ENCODE data around the gene NLK. TPM values are rescaled to one million over a fixed set of nuclear protein-coding genes. Genes with fewer than 3 reads are reported as not detected.

The NLK gene
- total RNA-seq, 1 experiment from 2014 or later: 14.6 TPM

DNA sequence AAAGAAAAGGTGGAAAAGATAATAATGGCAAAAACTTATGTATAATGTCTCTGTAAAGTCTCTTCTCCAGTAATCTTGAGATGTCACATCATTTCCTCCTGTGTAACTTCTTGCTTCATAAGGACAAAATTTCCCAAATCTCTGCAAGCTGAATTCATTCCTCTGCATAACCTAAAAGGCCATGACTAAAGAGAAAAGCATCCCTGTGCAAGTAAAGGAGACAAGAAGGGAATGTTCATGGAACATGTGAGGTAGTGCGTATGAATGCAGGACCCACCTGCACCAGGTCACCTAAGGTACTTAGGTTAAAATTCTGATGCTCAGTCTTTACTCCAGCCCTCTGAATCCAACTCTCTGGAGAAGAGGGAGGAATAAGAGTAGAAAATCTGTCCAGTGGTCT is 46.9 kb upstream of the NLK start:
- DNase-seq (ENCODE audit: unreplicated experiment): no peak
- no peaks in the 10 kb centered on the region for H3K9me3 Mint-ChIP-seq (ENCODE audit: unreplicated experiment)
- peaks cover 5% of the 10 kb centered on the region for H3K4me1 Mint-ChIP-seq (ENCODE audit: insufficient read depth, unreplicated experiment)
- ChIA-PET POLR2A (no interaction called here), CTCF (no interaction called here)
- peaks cover 11% of the 10 kb centered on the region for H3K27me3 Mint-ChIP-seq (ENCODE audit: insufficient read depth, unreplicated experiment)
- intact Hi-C loops (cut with micrococcal nuclease): no loop called here
- TF ChIP-seq, protein P1, sequence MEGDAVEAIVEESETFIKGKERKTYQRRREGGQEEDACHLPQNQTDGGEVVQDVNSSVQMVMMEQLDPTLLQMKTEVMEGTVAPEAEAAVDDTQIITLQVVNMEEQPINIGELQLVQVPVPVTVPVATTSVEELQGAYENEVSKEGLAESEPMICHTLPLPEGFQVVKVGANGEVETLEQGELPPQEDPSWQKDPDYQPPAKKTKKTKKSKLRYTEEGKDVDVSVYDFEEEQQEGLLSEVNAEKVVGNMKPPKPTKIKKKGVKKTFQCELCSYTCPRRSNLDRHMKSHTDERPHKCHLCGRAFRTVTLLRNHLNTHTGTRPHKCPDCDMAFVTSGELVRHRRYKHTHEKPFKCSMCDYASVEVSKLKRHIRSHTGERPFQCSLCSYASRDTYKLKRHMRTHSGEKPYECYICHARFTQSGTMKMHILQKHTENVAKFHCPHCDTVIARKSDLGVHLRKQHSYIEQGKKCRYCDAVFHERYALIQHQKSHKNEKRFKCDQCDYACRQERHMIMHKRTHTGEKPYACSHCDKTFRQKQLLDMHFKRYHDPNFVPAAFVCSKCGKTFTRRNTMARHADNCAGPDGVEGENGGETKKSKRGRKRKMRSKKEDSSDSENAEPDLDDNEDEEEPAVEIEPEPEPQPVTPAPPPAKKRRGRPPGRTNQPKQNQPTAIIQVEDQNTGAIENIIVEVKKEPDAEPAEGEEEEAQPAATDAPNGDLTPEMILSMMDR (IDR thresholded peaks at IDR 0.05; ENCODE audit: unreplicated experiment): no peak
- BruUV-seq (replicated peaks): no TSS peak
- H3K4me3 Mint-ChIP-seq (ENCODE audit: unreplicated experiment): no peak overlapping the region
- H3K36me3 Mint-ChIP-seq (ENCODE audit: insufficient read depth, unreplicated experiment): no peaks in the 10 kb centered on the region
- no peak overlapping the region for H3K27ac Mint-ChIP-seq (ENCODE audit: low read depth, unreplicated experiment)

DNA sequence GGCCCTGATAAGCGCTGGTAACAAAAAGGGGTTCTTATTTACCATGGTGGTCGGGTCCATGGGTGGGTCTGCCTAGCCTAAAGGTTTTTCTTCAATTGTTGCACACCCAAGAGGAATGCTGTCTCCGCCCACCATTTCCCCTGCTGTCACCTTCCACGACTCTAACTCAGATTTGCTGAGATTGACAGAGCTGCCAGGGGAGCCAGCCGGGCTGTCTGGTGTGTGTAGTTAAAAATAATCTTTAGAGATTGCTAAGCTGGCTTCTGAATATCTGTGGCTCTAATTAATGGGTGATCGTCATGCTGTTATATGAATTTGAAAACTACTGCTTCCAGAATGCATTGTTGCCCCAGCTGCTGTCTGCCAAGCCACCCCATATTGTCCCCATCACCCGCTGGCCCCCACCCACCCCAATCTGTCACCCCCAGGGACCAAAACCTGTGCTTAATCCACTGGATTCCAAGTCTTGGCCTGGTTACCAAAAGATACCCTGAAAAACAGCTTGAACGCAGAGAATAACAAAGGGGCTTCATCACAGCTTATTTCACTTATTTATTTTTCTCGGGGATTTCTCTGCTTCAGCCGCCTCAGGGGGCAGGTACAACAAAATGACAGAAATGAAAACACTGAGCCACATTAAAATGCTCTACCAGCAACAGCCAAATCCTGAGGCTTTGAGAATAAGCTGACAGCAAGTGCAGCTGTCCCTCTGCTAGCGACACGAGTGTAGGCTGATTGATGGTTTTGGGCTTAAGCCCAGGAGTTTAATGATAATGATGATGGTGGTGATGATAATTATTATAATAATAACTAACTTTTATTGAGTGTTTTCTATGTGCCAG is 46.1 kb upstream of the NLK start:
- Mint-ChIP-seq H3K27ac (ENCODE audit: low read depth, unreplicated experiment) (no peak overlapping the region), H3K27me3 (ENCODE audit: insufficient read depth, unreplicated experiment) (peaks cover 11% of the 10 kb centered on the region), H3K36me3 (ENCODE audit: insufficient read depth, unreplicated experiment) (no peaks in the 10 kb centered on the region), H3K4me1 (ENCODE audit: insufficient read depth, unreplicated experiment) (peaks cover 5% of the 10 kb centered on the region), H3K4me3 (ENCODE audit: unreplicated experiment) (no peak overlapping the region), H3K9me3 (ENCODE audit: unreplicated experiment) (no peaks in the 10 kb centered on the region)
- BruUV-seq (replicated peaks): no TSS peak
- TF ChIP-seq, protein P1 (IDR thresholded peaks at IDR 0.05; ENCODE audit: unreplicated experiment): no peak
- ChIA-PET CTCF (no interaction called here), POLR2A (no interaction called here)
- no peak for DNase-seq (ENCODE audit: unreplicated experiment)
- intact Hi-C loops (cut with micrococcal nuclease): no loop called here

DNA sequence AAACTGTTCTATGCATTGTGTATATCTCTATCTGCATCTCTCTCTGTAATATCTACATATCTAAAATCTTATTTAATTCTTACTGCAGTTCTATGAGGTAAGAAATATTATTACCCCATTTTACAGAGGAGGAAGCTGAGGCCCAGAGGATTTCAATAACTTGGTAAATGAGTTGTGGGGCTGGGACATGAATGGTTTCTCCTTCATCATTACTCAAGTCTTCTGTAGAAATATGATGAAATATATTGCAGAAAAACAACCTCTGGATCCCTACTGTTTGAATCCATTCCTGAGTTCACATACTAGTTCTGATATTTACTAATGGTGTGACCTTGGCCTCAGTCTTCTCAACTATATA is 45.5 kb upstream of the NLK start:
- ChIA-PET CTCF (no interaction called here), POLR2A (interaction anchor here (0.7 kb wide), 1 partner anchor 116 kb away, joined by 3 read pairs; no protein-coding TSS in a partner anchor)
- no peak for DNase-seq (ENCODE audit: unreplicated experiment)
- TF ChIP-seq, protein P1 (IDR thresholded peaks at IDR 0.05; ENCODE audit: unreplicated experiment): no peak
- Mint-ChIP-seq H3K4me1 (ENCODE audit: insufficient read depth, unreplicated experiment) (peaks cover 5% of the 10 kb centered on the region), H3K36me3 (ENCODE audit: insufficient read depth, unreplicated experiment) (no peaks in the 10 kb centered on the region), H3K9me3 (ENCODE audit: unreplicated experiment) (no peaks in the 10 kb centered on the region), H3K27me3 (ENCODE audit: insufficient read depth, unreplicated experiment) (peaks cover 11% of the 10 kb centered on the region), H3K4me3 (ENCODE audit: unreplicated experiment) (no peak overlapping the region), H3K27ac (ENCODE audit: low read depth, unreplicated experiment) (no peak overlapping the region)
- intact Hi-C loops (cut with micrococcal nuclease): no loop called here
- no TSS peak for BruUV-seq (replicated peaks)

DNA sequence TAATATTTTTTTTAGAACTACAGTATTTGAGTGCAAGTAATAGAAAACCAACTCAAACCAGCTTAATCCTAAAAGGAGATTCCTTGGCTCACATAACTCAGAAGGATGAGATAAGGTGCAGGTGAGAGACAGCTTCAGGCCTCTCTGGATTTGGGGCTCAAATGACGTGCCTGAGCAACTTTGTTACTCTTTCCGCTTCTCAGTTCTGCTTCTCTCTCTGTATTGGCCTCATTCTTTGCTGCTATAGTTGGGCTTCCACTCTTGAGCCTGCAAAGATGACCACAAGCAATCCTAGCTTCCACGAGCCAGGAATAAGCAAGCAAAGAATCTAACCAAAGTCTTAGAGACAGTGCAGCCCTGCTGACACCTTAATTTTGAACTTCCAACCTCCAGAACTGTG is 45.0 kb upstream of the NLK start:
- H3K4me3 Mint-ChIP-seq (ENCODE audit: unreplicated experiment): no peak overlapping the region
- no peak overlapping the region for H3K27ac Mint-ChIP-seq (ENCODE audit: low read depth, unreplicated experiment)
- peaks cover 5% of the 10 kb centered on the region for H3K4me1 Mint-ChIP-seq (ENCODE audit: insufficient read depth, unreplicated experiment)
- intact Hi-C loops (cut with micrococcal nuclease): no loop called here
- no peaks in the 10 kb centered on the region for H3K36me3 Mint-ChIP-seq (ENCODE audit: insufficient read depth, unreplicated experiment)
- CTCF ChIA-PET: no interaction called here
- BruUV-seq (replicated peaks): no TSS peak
- no peaks in the 10 kb centered on the region for H3K9me3 Mint-ChIP-seq (ENCODE audit: unreplicated experiment)
- DNase-seq (ENCODE audit: unreplicated experiment): no peak
- peaks cover 11% of the 10 kb centered on the region for H3K27me3 Mint-ChIP-seq (ENCODE audit: insufficient read depth, unreplicated experiment)
- TF ChIP-seq, protein P1 (IDR thresholded peaks at IDR 0.05; ENCODE audit: unreplicated experiment): no peak
- POLR2A ChIA-PET: interaction anchor here (0.6 to 0.7 kb wide), 2 partner anchors 20 to 115 kb away, joined by 3 to 4 read pairs; no protein-coding TSS in a partner anchor

All from MCF 10A (cell line).